ENCODE measurements around the gene ASPRV1.

ASPRV1 gene

DNA sequence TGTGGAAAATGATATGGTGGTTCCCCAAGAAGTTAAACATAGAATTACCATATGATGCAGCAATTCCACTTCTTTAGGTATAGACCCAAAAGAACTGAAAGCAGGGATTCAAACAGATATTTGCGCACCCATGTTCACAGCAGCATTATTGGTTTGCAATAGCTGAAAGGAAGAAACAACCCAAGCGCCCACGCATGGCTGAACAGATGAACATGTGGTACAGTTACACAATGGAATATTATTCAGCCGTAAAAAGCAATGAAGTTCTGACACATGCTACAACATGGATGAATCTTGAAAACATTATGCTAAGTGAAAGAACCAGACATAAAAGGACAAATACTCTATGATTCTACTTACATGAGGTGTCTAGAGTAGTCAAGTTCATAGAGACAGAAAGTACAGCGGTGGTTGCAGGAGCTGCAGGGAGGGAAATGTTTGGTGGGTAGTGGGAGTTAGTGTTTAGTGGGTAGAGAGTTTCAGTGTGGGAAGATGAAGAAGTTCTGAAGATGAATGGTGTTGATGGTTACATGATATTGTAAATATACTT, 26.7 kb upstream of the ASPRV1 start:
- DNase-seq: no peak

DNA sequence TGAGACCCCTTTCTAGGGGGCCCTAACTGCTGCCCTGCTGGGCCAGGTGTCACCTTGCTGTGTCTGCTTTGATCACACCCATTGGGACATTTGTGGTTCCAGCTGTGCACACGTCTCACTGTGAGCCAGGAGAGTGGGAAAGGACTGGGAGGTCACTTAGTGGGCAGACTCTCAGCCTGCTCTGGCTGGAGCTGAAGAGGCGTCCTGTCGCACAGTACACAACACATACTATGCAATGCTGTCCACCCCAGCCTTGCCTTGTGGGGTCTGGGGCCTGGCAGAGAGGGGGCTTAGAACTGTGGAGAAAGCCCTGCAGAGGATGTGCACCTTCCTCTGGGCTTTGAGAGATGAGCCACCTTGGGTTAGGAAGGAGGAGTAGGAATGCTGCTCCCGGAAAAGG, 25.3 kb upstream of the ASPRV1 start:
- no peak for DNase-seq

DNA sequence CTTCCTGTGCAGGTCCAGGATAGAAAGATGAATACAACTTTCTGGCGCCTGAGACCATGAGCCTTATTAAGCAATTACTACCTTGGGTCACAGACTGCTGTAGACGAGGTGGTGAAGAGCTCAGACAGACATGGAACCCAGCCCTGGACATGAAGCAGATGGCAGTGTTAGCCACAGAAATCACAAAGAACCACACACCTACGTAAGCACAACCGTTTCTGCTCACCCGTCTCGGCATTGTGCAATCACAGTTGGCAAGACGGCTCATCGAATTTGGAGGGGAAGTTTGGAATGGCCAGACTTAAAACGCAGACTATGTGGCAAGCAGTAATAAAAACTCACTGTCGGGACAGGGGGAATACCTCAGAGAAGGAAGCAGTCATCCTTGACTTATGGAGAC, 24.3 kb upstream of the ASPRV1 start:
- DNase-seq: no peak

DNA sequence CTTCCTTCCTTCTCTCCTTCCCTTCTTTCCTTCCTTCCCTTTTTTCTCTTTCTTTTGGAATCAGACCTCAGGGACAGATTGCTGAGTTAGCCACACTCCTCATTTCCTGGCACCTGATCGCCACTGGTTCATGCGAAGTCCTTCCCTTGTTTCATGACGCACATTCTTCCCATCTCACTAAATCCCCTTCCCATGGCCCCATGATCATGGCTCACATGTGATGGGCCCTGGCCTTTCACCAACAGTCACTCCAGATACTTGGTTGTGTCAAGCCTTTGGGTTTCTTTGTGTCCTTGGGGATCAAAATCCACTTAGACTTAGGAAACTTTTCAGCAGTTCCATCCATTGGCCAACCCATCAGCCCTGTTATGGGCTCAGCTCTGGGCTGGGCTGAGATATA, 23.8 kb upstream of the ASPRV1 start:
- DNase-seq: no peak

DNA sequence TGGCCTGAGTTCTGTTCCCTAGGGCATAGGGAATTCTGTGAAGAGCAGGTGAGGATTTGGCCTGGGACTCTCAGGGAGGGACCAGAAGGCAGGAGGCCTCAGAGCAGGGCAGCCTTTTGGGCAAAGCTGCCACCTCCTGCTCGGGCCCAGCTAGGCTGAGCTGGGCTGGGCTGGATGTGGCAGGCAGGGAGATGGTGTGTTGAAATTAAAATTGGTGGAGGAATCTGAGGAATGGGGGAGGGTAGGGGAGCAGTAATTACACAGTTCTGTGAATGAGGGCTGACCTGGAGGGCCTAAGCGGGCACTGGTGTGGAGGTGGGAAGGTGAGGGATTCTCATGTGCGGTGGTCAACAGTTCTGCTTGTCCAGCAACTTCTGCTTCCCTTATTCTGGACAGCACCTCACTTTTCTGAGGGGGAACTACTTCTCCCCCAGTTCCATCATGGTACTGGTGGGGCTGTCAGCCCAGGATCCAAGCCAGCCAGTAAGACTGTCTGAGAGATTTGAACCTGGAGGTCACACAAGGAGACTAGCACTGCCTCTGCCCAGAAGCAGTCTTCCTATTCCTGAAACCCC, 22.0 kb upstream of the ASPRV1 start:
- no peak for DNase-seq

DNA sequence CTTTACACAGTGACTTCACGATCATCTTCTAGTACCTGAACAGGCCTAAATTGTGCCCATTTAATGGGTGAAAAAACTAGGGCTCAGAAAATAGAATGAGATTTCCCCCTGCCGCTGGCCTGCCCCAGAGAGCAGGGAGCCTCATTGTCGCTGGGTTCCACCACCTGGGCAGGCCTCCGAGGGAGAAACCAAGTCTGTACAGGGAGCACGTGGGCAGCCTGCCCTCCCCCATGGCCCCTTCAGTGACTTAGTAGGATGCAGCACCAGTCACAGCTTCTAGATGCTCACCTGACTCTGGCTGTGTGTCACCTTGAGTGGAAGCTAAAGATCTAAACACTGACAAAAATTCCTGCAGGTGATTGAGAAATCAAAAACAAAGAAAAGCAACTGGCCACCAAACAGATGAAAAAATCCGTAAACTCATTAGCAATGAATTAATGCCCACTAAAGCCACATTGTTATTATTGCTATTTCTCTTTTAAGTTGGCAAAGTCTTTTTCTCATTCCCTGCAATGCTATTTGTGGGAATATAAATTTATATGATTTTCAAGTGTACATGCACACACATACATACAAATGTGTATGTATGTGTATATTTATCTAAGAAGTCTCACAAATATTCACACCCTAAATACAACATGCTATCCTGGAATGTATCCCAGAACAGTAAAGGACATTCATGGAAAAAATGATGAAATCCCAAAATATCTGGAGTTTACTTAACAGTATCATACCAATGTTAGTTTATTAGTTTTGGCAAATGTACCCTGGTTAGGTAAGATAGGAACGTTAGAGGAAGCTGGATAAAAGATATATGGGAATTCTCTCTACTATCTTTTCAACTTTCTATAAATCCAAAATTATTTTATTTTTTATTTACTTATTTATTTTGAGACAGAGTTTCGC, 18.7 kb upstream of the ASPRV1 start:
- no peak for DNase-seq

DNA sequence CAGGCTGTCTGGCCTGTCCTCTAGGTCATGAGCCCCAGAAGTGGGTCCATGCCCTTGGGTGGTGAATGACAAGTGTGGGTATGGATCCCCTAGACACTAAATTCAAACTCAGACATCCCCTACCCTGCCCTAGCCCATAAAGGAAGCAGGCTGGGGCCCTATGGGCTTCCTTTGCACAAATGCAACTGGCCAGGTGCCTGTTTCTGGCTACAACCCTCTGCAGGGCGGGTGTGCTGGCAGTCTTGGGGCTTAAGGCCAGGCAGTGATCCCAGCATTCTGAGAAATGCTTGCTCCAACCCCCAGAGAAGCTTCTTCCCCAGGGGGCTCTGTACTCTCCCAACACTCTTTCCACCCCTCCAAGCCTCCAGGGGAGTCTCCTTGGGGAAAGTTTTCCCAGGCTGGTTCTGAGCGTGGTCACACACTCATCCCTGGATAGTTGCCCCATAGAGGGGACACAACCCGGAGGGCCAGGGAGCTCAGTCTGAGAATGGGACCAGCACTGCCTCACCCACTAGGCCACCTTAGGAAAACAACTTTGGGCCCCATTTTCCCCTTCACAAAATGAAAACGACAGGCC, 16.6 kb upstream of the ASPRV1 start:
- no peak for DNase-seq

DNA sequence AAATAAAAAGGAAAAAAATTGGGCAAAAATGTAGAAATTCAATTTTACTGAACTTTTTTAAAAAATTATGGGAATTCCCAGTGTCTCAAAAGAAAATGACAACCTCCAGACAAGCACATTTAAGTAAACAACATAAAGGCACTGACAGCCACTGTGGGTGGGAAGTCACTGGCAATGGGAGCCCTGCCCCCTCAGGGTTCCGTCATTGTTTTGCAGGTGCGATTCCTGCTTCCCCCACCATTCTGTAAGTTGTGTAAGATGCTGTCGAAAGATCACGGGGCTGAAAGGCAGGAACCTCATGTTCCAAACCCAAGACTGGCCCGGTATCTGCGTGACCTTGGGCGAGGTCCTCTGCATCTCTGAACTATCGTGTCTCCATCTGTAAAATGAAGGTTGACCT, 15.8 kb upstream of the ASPRV1 start:
- DNase-seq: no peak

DNA sequence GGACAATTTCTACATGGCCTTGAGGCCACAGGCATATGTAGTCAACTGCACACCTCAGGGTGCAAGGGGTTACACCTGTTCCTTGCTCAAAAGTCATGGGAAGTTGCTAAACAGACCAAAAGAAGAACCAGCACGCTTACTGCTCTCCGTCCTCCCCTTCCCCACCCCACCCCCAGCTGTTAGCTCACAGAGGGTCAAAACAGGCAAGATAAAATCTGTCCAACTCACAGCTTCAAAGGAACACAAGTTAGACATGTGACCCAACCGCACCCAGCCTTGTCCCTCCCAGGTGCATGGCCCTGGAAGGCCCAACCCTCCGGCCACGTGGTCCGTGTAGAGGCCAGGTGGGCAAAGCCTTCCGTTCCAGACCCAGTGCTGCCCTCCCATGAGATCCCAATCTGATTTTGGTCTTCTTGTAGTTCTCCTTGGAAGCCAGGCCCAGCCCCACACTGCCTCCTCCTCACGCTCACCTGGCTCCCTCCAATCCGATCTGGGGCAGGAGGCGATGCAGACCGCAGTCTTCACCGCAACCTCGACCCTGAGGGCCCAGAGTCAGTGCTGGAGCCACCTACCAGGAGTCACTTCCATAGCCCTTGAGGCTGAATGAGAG, 14.5 kb upstream of the ASPRV1 start:
- DNase-seq: no peak

DNA sequence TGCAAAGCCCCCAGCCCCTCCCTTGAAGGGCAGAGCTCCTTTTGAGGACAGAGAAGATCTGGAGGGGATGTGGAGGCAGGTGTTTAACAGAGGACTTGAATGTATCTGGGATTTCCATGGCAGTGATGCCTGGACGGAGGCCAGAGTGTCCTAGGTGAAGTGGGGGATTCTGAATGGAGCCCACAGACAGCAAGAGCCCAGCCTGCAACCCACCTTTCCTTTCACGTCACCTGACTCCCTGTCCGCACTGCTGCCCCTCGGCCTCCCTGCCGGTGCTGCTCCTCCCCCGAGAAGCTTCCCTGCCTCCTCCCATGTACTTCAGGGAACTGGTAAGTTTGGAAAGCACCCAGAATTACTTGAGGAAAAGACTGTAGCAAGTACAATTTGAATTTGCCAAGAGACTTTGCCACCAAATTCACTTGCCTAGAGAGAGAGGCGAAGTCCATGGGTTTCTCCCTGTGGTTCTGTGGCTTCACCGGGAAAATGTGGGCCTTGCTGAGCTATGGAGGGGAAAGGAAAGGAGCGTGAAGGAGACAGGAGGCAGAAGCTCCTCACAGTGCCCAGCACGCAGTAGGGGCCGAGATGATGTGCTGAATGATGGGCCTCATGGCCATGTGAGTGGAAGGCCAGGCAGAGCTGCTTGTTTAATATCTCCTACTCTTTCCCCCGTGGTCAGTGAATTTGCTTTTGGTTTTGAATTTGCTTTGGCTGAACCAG, 13.9 kb upstream of the ASPRV1 start:
- no peak for DNase-seq

DNA sequence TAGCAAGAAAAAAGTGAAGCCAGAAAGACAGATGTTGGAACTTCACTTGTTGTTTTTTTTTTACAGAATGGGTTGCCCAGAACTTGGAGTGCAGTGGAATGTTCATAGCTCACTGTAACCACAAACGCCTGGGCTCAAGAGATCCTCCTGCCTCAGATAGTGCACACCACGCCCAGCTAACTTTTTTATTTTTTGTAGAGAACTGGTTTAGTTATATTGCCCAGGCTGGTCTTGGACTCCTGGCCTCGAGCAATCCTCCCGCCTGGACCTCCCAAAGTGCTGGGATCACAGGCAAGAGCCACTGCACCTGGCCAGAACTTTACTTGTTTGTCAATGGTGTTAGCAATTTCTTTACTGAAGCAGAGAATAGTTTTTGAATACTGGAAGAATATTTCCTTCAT, 11.9 kb upstream of the ASPRV1 start:
- no peak for DNase-seq

DNA sequence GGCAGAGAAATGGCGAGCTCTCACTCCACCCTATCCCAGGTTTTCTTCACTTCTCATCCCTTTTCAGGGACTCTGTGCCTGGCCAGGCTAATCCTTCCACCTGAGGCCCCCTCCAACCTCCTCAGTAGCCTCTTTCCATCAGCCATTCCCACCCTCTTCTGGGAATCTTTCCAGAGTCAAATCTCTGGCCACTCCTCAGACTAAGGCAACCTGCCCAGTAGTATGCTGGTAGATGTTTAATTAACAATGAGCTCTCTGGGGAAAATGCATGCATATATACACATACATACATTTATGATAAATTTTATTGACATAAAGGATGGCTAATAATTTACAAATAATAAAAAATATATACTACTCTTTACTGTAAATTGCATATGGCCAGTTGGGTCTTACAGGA, 11.4 kb upstream of the ASPRV1 start:
- no peak for DNase-seq

DNA sequence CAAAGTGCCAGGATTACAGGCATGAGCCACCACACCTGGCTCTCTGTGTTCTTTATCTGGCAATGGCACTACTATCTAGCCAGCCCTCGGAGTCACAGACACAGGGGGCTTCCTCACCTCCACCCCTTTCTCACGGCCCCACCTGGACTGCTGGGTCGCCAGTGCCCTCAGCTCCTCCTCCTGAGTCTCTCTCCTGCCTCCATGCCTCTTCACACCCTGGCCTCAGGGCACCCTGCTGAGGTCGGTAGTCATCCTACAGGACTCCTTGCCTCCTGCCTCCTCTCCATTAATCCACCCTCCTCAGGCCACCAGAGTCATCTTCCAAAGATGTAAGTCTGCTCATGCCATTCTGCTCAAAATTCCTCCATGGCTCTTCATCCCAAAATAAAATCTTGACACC, 8.6 kb upstream of the ASPRV1 start:
- DNase-seq: no peak

DNA sequence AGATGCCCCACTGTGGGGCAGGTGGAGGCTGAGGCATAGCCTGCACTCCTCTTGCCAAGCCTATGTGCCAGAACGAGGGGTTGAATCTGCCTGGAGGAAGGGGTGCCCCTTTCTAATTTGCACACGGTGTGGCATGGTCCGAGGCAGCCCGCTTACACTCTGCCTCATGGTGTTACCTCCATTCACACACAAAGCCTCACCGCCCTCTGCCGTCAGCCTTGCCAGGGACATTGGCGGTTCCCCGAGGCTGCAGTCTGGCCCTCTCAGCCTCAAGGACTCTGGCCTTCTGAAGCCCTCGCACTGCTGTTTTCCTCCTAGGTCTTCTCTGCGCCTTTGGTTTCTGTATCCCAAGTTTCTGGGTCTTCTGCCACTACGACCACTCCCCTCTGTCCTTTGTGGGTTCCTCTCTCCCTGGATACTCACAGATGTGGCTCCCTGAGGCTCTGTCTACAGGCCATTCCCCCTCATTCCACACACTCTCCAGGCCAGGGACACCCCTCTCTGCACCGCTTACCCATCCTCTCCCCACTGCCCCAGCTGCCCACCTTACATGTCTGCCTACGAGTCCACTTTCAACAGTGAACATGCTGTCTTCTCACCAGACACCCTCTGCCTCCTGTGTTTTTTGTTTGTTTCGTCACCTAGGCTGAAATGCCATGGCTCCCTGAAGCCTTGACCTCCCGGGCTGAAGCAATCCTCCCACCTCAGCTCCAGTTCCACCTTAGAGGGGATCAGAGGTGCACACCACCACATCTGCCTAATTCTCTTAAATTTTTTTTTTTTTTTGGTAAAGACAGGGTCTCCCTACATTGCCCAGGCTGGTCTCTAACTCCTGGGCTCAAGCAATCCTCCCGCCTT, 7.9 kb upstream of the ASPRV1 start:
- DNase-seq: no peak

DNA sequence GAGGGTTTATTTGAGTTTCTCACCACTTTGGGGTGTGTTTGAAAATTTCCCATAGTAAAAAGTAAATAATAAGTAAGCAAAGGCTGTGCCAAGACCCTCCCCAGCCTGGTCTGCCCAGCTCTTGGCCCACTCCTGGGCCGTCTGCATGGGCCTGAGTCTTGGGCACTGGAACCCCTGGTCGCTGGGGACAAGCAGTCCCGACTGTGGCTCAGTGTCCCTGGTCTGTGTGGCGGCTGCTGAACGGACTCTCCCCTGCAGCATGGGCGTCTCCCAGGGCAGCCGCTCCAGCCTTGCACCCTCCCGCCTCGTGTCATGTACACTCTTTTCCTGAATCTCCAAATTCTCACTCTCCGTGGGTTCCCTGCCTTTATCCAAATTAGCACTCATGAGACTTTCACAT, 7.2 kb upstream of the ASPRV1 start:
- DNase-seq: no peak

DNA sequence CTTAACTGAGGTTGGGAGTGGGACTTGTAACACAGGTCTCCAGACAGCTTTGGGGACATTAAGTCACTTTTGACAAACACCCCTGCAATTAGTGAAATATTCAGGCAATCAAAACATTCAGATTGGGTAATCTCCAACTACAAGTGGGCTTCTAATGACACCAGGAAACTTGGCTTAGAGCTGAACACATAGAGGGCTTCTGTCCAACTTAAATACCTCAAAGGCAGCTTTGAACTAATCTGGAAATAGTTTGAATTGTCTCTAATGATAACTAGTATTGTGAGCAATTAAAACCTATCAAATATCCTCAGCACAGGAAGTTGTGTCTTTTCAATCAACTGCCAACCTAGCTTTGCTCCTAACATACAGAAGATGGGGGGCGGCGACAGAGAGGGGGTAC, 5.1 kb upstream of the ASPRV1 start:
- no peak for DNase-seq

DNA sequence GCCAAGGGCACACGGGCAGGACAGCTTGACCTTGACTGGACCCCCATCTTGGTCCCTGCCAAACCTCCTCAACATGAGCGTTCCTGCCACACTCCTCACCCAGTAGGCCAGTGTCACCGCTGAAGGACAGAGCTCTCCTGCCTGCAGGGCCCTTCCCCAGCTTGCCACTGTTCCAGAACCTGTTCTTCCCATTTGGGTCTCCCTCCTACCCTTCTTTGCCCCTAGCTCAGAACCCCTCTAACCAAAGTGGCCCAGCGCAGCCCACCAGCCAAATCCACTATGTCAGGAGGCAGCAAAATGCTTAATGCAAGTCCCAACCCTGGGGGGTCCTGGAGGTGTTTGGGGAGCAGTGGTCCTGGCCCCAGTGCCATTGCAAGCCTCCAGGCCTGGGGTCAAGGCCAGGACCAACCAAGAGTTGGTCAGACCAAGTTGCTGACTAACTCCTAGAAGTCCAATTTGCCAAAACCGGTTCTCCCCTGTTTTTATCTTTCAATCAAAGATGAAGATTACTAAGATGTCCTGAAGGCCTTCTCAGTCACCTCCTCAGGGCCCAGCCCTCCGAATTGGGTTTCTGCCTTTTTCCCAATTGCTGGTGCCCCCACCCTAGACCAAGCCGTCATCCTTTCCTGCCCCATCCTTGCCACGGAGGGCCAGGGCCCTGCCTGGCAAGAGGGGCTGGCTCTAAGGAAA, 4.5 kb upstream of the ASPRV1 start:
- no peak for DNase-seq

DNA sequence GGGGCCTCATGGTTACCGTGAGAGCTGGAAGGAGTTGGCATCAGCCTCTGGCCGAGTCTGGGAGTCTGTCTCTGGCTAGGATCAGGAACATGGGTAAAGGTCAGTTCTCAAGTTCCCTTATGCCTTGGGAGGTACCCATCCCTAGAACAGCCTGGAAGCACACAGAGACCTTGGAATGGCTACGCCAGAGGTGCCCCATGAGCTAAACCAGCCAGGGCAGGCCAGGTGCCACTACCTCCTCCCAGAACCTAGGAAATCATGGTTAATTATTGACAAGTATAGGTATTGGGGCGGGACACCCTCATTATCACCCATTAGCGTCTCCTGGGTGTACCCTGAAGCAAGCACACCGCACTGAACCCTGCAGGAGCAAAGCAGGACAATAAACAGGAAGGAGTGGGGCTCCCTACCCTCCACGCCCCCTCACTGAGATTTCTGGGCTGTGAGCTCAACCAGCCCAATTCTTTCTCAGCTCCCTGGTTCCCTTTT, 3.0 kb upstream of the ASPRV1 start:
- no peak for DNase-seq

DNA sequence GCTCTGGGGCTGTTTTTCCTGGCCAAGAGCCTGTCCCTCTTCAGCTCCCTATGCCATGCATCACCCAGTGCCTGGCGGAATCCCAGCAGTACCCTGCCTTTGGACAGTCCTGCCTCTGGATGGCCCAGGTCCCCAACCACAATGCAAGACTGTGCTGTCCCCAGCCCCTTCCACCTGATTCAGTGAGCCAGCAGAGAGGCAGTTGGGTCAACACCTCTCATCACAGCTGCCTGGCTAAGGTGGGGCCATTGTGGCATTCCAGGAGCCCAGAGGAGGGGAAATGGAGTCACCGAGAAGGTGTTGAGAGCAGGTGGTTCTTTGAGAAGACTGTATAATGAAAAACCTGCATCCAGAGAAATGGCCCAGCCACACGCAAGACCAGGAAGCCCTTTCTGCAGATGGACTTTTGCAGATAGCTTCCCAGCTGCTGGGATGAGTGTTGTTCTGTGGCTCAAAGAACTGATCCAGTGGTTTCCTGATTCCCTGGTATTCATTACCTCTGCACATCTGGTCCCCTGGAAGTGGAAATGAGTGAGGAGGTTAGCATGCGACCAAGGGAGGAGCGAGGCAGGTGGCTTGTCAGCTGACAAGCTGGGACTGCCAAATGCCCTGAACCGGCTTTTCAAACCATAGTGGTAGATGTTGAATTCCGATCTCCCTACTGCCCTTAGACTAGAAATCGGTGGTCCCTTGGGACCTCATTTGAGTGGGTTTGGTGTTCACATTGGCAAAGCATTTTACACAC, 1.7 kb upstream of the ASPRV1 start:
- DNase-seq: no peak

DNA sequence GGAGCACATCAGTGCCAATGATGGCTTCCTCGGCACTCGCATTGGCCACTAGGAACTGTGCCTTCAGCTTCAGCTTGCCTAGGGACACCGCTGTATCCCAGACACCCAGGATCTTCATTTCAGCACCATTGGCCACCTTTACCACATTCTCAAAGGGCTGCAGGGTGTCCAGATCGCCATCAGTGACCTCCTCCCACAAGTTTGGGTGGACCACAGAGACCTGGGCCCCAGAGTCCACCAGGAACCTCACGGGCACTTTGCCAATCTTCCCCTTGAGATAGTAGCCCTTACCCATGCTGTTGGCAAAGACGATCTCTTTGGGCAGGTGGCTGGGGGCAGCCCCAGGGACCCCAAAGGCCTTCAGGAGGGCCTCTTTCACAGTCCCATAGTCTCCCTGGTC, 610 bp downstream of the ASPRV1 start:
- DNase-seq: no peak
